Measurements from ENCODE around the gene TMC1. TPM values are rescaled to one million over a fixed set of nuclear protein-coding genes. Genes with fewer than 3 reads are reported as not detected.

Gene TMC1
- total RNA-seq, 1 donor from 2014 or later: not detected

GRCh38 chr9:72658703-72659102 is 137.3 kb downstream of the TMC1 start:
- DNase-seq (no peak), ATAC-seq (no peak)
- Histone ChIP-seq H3K36me3 (no peaks in the 10 kb centered on the region), H3K9me3 (no peaks in the 10 kb centered on the region), H3K4me1 (no peaks in the 10 kb centered on the region), H3K27me3 (no peaks in the 10 kb centered on the region), H3K4me3 (no peak overlapping the region), H3K27ac (no peak overlapping the region)
- intact Hi-C loops (cut with DNase I): no loop called here
- TF ChIP-seq CTCF (IDR thresholded peaks at IDR 0.05): no peak

GRCh38 chr9:72661401-72662135 is 140.2 kb downstream of the TMC1 start:
- intact Hi-C loops (cut with DNase I): no loop called here

GRCh38 chr9:72665421-72665820 is 144.0 kb downstream of the TMC1 start:
- Histone ChIP-seq H3K27ac (no peak overlapping the region), H3K36me3 (no peaks in the 10 kb centered on the region), H3K4me3 (no peak overlapping the region), H3K4me1 (no peaks in the 10 kb centered on the region), H3K9me3 (no peaks in the 10 kb centered on the region), H3K27me3 (no peaks in the 10 kb centered on the region)
- TF ChIP-seq CTCF (IDR thresholded peaks at IDR 0.05): no peak
- intact Hi-C loops (cut with DNase I): no loop called here
- no peak for DNase-seq
- ATAC-seq: no peak

More at GRCh38 chr9:72661401-72662135, 140.2 kb downstream of the TMC1 start:
- Histone ChIP-seq H3K27me3 (no peaks in the 10 kb centered on the region), H3K4me3 (no peak overlapping the region), H3K9me3 (no peaks in the 10 kb centered on the region), H3K27ac (no peak overlapping the region), H3K4me1 (no peaks in the 10 kb centered on the region), H3K36me3 (no peaks in the 10 kb centered on the region)
- no peak for TF ChIP-seq CTCF (IDR thresholded peaks at IDR 0.05)
- ATAC-seq (peak; percentile 62), DNase-seq (no peak)

- H3K27ac ChIP-seq: no peak overlapping the region
- H3K36me3 ChIP-seq: no peaks in the 10 kb centered on the region
- no peaks in the 10 kb centered on the region for H3K27me3 ChIP-seq
- no peaks in the 10 kb centered on the region for H3K9me3 ChIP-seq
- H3K4me3 ChIP-seq: no peak overlapping the region
- no peak for DNase-seq
- no peaks in the 10 kb centered on the region for H3K4me1 ChIP-seq
- no peak for ATAC-seq
- intact Hi-C loops (cut with DNase I): no loop called here
- TF ChIP-seq CTCF (IDR thresholded peaks at IDR 0.05): no peak
Measured at GRCh38 chr9:72667181-72667580, 145.8 kb downstream of the TMC1 start.

GRCh38 chr9:72674961-72675360 is 153.6 kb downstream of the TMC1 start:
- ATAC-seq (no peak), DNase-seq (no peak)
- intact Hi-C loops (cut with DNase I): no loop called here
- no peaks in the 10 kb centered on the region for H3K27me3 ChIP-seq
- no peaks in the 10 kb centered on the region for H3K4me1 ChIP-seq
- H3K36me3 ChIP-seq: no peaks in the 10 kb centered on the region
- H3K4me3 ChIP-seq: no peak overlapping the region
- no peaks in the 10 kb centered on the region for H3K9me3 ChIP-seq
- no peak for TF ChIP-seq CTCF (IDR thresholded peaks at IDR 0.05)
- no peak overlapping the region for H3K27ac ChIP-seq
